GM23338 (cell line): ENCODE measurements around the gene IL18R1.

Experiments
- CREB1 ChIP-seq: fragments of 250-450 bp; sonication (Bioruptor Pico); IDR thresholded peaks from 2 replicates; pipeline ENCODE4 v1.5.0; 2020; ENCODE audit warnings: low read depth, mild to moderate bottlenecking, moderate library complexity
- EZH2 ChIP-seq: fragments of 200-600 bp; sonication (generic); IDR thresholded peaks from one replicate; pipeline ENCODE4 v1.8.0; 2017; ENCODE audit warnings: antibody characterized with exemption, mild to moderate bottlenecking, low read depth; ENCODE audit not compliant: unreplicated experiment
- EZH2phosphoT487 ChIP-seq: fragments of 200-600 bp; sonication (generic); IDR thresholded peaks from one replicate; pipeline ENCODE4 v1.8.1; 2018; ENCODE audit warnings: antibody characterized with exemption; ENCODE audit not compliant: unreplicated experiment
- JUNB ChIP-seq: IDR thresholded peaks from one replicate; pipeline ENCODE4 v1.6.1; 2016; ENCODE audit warnings: antibody characterized with exemption; ENCODE audit not compliant: unreplicated experiment
- NANOG ChIP-seq: IDR thresholded peaks from 2 replicates; pipeline ENCODE4 v1.6.1; 2016; ENCODE audit warnings: antibody characterized with exemption, borderline replicate concordance
- POLR2AphosphoS5 ChIP-seq: IDR thresholded peaks from 2 replicates; pipeline ENCODE4 v1.6.1; 2016; ENCODE audit warnings: antibody characterized with exemption, low read depth
- STAT1 ChIP-seq: IDR thresholded peaks from one replicate; pipeline ENCODE4 v1.6.1; 2016; ENCODE audit warnings: antibody characterized with exemption; ENCODE audit not compliant: unreplicated experiment
- ZNF114 ChIP-seq: fragments of 250-450 bp; sonication (Bioruptor Pico); IDR thresholded peaks from 2 replicates; pipeline ENCODE4 v1.5.0; 2020; ENCODE audit warnings: mild to moderate bottlenecking, moderate library complexity
- ZNF331 ChIP-seq: fragments of 250-450 bp; sonication (Bioruptor Pico); IDR thresholded peaks from 2 replicates; pipeline ENCODE4 v1.5.0; 2020; ENCODE audit warnings: low read depth, mild to moderate bottlenecking, moderate library complexity
- TF ChIP-seq, protein P1 (sequence below), 2 experiments: fragments of 200-600 bp in 1 of 2; sonication (generic) in 1 of 2; conservative IDR thresholded peaks; 2 replicates each; pipeline versions ENCODE4 v1.5.1 to v1.6.1; 2016 to 2017; ENCODE audit warnings: antibody characterized with exemption in 2 of 2, low read depth in 2 of 2, mild to moderate bottlenecking in 2 of 2, moderate library complexity in 1 of 2
- TF ChIP-seq, protein P2 (sequence below): IDR thresholded peaks from 2 replicates; pipeline ENCODE4 v1.6.1; 2016; ENCODE audit warnings: antibody characterized with exemption
- TF ChIP-seq, protein P3 (sequence below): fragments of 250-450 bp; sonication (Bioruptor Pico); IDR thresholded peaks from 2 replicates; pipeline ENCODE4 v1.5.0; 2020; ENCODE audit warnings: mild to moderate bottlenecking, moderate library complexity
- TF ChIP-seq, protein P4 (sequence below): IDR thresholded peaks from one replicate; pipeline ENCODE4 v1.6.1; 2018; ENCODE audit warnings: antibody characterized with exemption; ENCODE audit not compliant: unreplicated experiment

DNA sequence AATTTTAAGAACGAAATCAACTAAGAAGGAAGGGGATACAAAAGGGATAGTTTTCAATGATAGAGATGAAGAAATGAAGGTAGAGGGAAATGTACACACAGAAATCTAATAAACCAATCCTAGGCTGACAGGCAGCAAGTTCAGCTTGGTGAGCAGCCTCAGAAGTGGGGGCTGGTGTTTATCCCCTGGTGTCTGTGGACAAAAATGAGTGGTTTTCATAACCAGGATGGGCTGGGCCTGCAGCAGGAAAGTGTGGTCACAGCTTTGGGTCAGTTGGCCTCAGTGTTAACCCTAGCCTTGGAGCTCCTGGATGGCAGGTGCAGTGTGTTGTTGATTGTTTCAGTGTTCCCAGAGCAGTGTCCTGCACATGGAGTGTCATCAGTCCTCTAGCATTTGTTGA, 14.3 kb downstream of the IL18R1 start:
- TF ChIP-seq, protein P1, sequence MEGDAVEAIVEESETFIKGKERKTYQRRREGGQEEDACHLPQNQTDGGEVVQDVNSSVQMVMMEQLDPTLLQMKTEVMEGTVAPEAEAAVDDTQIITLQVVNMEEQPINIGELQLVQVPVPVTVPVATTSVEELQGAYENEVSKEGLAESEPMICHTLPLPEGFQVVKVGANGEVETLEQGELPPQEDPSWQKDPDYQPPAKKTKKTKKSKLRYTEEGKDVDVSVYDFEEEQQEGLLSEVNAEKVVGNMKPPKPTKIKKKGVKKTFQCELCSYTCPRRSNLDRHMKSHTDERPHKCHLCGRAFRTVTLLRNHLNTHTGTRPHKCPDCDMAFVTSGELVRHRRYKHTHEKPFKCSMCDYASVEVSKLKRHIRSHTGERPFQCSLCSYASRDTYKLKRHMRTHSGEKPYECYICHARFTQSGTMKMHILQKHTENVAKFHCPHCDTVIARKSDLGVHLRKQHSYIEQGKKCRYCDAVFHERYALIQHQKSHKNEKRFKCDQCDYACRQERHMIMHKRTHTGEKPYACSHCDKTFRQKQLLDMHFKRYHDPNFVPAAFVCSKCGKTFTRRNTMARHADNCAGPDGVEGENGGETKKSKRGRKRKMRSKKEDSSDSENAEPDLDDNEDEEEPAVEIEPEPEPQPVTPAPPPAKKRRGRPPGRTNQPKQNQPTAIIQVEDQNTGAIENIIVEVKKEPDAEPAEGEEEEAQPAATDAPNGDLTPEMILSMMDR (conservative IDR thresholded peaks at IDR 0.05; ENCODE audit: low read depth in 2 of 2) = no peak
- TF ChIP-seq EZH2 (no peak), EZH2phosphoT487 (no peak), POLR2AphosphoS5 (no peak), STAT1 (no peak), JUNB (no peak), CREB1 (CRISPR knock-in tag) (no peak), NANOG (no peak), ZNF331 (no peak), ZNF114 (CRISPR knock-in tag) (no peak)
- TF ChIP-seq, protein P2, sequence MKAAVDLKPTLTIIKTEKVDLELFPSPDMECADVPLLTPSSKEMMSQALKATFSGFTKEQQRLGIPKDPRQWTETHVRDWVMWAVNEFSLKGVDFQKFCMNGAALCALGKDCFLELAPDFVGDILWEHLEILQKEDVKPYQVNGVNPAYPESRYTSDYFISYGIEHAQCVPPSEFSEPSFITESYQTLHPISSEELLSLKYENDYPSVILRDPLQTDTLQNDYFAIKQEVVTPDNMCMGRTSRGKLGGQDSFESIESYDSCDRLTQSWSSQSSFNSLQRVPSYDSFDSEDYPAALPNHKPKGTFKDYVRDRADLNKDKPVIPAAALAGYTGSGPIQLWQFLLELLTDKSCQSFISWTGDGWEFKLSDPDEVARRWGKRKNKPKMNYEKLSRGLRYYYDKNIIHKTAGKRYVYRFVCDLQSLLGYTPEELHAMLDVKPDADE = no peak
- TF ChIP-seq, protein P3, sequence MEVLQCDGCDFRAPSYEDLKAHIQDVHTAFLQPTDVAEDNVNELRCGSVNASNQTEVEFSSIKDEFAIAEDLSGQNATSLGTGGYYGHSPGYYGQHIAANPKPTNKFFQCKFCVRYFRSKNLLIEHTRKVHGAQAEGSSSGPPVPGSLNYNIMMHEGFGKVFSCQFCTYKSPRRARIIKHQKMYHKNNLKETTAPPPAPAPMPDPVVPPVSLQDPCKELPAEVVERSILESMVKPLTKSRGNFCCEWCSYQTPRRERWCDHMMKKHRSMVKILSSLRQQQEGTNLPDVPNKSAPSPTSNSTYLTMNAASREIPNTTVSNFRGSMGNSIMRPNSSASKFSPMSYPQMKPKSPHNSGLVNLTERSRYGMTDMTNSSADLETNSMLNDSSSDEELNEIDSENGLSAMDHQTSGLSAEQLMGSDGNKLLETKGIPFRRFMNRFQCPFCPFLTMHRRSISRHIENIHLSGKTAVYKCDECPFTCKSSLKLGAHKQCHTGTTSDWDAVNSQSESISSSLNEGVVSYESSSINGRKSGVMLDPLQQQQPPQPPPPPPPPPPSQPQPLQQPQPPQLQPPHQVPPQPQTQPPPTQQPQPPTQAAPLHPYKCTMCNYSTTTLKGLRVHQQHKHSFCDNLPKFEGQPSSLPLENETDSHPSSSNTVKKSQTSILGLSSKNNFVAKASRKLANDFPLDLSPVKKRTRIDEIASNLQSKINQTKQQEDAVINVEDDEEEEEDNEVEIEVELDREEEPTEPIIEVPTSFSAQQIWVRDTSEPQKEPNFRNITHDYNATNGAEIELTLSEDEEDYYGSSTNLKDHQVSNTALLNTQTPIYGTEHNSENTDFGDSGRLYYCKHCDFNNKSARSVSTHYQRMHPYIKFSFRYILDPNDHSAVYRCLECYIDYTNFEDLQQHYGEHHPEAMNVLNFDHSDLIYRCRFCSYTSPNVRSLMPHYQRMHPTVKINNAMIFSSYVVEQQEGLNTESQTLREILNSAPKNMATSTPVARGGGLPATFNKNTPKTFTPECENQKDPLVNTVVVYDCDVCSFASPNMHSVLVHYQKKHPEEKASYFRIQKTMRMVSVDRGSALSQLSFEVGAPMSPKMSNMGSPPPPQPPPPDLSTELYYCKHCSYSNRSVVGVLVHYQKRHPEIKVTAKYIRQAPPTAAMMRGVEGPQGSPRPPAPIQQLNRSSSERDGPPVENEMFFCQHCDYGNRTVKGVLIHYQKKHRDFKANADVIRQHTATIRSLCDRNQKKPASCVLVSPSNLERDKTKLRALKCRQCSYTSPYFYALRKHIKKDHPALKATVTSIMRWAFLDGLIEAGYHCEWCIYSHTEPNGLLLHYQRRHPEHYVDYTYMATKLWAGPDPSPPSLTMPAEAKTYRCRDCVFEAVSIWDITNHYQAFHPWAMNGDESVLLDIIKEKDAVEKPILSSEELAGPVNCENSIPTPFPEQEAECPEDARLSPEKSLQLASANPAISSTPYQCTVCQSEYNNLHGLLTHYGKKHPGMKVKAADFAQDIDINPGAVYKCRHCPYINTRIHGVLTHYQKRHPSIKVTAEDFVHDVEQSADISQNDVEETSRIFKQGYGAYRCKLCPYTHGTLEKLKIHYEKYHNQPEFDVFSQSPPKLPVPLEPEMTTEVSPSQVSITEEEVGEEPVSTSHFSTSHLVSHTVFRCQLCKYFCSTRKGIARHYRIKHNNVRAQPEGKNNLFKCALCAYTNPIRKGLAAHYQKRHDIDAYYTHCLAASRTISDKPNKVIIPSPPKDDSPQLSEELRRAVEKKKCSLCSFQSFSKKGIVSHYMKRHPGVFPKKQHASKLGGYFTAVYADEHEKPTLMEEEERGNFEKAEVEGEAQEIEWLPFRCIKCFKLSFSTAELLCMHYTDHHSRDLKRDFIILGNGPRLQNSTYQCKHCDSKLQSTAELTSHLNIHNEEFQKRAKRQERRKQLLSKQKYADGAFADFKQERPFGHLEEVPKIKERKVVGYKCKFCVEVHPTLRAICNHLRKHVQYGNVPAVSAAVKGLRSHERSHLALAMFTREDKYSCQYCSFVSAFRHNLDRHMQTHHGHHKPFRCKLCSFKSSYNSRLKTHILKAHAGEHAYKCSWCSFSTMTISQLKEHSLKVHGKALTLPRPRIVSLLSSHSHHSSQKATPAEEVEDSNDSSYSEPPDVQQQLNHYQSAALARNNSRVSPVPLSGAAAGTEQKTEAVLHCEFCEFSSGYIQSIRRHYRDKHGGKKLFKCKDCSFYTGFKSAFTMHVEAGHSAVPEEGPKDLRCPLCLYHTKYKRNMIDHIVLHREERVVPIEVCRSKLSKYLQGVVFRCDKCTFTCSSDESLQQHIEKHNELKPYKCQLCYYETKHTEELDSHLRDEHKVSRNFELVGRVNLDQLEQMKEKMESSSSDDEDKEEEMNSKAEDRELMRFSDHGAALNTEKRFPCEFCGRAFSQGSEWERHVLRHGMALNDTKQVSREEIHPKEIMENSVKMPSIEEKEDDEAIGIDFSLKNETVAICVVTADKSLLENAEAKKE (CRISPR knock-in tag) = no peak
- TF ChIP-seq, protein P4, sequence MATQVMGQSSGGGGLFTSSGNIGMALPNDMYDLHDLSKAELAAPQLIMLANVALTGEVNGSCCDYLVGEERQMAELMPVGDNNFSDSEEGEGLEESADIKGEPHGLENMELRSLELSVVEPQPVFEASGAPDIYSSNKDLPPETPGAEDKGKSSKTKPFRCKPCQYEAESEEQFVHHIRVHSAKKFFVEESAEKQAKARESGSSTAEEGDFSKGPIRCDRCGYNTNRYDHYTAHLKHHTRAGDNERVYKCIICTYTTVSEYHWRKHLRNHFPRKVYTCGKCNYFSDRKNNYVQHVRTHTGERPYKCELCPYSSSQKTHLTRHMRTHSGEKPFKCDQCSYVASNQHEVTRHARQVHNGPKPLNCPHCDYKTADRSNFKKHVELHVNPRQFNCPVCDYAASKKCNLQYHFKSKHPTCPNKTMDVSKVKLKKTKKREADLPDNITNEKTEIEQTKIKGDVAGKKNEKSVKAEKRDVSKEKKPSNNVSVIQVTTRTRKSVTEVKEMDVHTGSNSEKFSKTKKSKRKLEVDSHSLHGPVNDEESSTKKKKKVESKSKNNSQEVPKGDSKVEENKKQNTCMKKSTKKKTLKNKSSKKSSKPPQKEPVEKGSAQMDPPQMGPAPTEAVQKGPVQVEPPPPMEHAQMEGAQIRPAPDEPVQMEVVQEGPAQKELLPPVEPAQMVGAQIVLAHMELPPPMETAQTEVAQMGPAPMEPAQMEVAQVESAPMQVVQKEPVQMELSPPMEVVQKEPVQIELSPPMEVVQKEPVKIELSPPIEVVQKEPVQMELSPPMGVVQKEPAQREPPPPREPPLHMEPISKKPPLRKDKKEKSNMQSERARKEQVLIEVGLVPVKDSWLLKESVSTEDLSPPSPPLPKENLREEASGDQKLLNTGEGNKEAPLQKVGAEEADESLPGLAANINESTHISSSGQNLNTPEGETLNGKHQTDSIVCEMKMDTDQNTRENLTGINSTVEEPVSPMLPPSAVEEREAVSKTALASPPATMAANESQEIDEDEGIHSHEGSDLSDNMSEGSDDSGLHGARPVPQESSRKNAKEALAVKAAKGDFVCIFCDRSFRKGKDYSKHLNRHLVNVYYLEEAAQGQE = no peak
